GM21737 (cell line): ENCODE results near the gene PDE4D.

Experiments
- ATAC-seq: cut with Tn5 transposase; IDR thresholded peaks from one replicate; pipeline ENCODE4 v1.9.1; 2021; ENCODE audit warnings: mild to moderate bottlenecking, moderate library complexity; ENCODE audit not compliant: unreplicated experiment

Gene PDE4D

GRCh38 chr5:59100875-59101274 is 792.7 kb downstream of the PDE4D start:
- ATAC-seq: no peak

DNA sequence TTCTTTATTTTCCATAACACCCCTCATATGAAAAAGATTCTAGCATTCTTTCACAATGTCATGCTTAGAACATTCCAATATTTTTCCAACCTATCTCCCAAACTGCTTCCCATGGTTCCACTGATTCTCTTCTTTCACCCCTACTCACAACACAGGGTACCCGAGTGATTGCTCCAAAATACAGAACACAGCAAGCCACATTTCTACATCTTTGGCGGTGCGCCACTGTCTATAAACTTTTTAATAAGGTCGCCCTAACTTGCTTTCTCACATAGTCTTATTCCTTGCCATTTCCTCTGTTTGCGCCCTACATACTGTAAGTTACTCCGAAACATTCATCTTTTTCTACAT is 793.6 kb downstream of the PDE4D start:
- no peak for ATAC-seq

GRCh38 chr5:59099270-59099994 is 794.1 kb downstream of the PDE4D start:
- ATAC-seq: no peak

DNA sequence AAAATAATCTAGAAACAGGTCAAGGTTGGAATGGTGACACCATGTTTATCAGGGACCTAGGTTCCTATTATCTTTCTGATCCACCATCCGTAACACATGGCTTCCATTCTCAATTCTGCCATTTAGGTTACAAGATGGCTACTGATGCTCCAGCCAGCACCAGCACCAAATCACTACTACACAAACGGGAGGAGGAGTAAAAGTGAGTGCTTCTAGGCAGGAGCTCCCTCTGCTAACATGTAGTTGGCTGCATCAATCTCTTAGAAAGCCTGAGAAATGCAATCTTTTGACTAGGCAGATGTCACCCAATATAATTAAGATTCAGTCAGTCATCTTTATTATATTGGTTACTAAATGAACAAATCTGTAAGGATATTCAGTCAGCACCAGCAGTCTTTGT is 794.8 kb downstream of the PDE4D start:
- no peak for ATAC-seq

- no peak for ATAC-seq
These were observed 795.8 kb downstream of the PDE4D start for GRCh38 chr5:59097712-59098111.

DNA sequence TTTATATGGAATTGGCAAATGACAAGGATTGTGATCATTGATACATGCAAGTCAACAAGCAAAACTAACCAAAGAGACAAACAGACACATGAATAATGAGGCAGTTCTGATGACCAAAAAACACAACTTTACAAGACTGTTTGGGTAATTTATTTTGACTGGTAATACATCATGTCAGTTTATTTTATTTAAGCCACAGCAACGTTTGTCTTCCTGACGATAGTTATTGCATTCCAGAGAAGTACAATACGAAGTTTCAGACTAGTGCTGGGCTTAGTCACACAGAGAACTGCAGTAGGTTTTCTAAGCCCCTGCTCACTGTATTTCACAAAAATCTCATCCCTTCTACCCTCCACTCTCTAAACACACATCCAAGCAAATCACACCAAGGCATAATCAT is 796.4 kb downstream of the PDE4D start:
- no peak for ATAC-seq

DNA sequence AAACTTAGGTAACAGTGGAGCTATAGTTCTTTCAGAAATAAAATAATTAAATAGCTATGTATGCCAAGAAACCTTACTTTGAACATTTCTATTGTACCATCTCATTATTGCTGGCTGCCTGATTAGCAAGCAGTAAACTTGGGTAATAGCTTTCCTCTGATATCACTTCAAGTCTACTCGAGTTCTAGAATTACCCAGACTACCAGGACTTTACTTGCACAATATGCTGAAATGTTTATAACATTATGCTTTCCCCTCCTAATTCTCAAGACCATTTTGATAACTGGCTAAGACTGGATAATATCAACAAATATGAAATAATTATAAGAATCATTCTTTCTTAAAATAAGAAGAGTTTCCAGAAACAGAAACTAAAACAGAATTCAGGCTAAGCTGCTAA is 798.0 kb downstream of the PDE4D start:
- ATAC-seq: no peak

DNA sequence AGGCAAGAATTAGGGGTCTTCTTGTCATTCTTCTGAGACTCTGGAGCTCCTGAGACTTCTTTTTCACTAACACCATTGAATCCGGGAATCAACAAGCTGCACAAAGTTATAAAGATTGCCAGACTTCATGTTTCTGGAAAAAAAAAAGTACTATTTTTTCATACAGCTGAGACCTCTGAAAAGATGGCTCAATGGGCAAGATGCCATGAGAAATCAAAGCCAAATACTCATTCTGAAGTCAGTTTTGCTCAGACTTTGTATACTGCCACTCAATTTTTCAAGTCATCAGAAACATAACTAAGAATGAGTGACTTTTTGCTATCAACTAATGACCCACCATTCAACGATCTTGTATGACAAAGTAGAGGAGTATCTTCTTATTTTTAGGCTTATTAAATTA is 798.7 kb downstream of the PDE4D start:
- ATAC-seq: no peak

DNA sequence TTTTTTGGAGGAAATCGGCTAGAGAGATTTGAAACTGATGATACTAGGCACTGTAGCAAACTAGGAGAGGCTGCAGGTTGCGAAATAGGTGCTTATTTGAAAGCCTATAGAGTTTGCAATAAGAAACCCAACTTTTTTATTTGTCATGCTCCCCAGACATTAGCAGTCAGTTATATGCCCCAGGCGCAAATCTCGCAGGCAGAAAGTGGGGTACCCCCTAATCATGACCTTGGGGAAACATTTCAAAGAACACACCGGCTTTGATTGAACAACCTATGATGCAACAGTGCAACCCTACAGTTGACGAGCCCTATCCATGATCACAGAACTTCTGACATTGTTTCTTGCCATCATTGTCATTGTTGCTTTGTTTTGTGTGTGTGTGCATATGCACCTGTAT is 800.2 kb downstream of the PDE4D start:
- no peak for ATAC-seq

GRCh38 chr5:59092758-59093157 is 800.8 kb downstream of the PDE4D start:
- ATAC-seq: no peak

DNA sequence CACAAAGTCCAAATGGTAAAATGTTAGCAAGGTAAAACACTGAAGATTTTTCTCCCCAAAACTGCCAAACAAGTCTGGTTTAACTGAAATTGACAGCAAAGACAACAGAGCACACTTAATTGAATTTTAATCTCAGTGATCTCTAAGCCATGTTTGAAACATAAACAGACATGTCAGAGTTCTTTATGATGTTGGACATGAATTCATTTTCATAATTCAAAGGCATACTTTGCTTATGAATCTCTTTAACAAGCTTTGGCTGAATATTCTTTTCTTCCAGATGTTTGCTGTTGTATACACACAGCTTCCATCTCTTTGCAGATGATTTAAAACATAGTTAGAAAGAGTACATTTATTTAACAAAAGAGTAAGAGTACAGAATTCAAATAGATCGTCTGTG is 801.6 kb downstream of the PDE4D start:
- no peak for ATAC-seq

DNA sequence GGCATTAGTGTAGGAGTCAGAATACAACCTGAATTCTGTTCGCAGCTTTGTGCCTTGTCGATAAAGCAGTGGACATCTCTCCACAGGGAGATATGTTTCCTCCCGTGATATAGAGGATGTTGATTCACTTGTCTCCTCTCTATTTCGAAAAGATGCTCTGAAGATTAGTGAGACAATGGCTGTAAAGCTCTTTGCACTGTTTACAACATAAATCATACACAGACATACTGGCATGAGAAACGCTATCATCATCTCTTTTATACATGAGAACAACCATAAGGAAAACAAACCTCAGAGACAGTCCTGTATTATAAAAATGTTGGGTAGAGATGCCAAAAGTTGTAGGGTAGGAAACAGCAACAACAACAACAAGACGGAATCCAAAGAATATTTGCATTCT is 803.2 kb downstream of the PDE4D start:
- no peak for ATAC-seq

- ATAC-seq: no peak
These were observed 803.8 kb downstream of the PDE4D start for GRCh38 chr5:59089767-59090166.

DNA sequence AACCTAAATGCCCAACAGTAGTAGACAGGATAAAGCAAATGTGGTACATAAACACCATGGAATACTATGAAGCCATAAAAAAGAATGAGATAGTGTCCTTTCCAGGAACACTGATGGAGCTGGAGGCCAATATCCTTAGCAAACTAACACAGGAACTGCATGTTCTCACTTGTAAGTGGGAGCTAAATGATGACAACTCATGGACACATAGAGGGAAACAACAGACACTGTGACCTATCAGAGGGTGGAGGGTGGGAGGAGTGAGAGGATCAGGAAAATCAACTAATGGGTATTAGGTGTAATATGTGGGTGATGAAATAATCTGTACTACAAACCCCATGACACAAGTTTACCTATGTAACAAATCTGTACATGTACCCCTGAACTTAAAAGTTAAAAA is 805.0 kb downstream of the PDE4D start:
- no peak for ATAC-seq

GRCh38 chr5:59086024-59086423 is 807.5 kb downstream of the PDE4D start:
- no peak for ATAC-seq

DNA sequence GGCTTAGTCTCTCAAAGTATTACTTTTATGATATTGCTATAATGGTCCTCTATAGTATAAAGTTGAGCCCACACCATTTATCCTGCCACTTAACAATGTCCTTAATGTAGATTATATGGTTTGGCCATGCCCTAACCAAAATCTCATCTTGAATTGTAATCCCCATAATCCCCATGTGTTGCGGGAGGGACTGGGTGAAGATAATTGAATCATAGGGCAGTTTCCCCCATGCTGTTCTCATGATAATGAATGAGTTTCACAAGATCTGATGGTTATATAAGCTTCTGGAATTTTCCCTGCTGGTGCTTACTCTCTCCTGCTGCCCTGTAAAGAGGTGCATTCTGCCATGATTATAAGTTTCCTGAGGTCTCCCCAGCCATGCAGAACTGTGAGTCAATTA is 811.8 kb downstream of the PDE4D start:
- ATAC-seq: no peak

DNA sequence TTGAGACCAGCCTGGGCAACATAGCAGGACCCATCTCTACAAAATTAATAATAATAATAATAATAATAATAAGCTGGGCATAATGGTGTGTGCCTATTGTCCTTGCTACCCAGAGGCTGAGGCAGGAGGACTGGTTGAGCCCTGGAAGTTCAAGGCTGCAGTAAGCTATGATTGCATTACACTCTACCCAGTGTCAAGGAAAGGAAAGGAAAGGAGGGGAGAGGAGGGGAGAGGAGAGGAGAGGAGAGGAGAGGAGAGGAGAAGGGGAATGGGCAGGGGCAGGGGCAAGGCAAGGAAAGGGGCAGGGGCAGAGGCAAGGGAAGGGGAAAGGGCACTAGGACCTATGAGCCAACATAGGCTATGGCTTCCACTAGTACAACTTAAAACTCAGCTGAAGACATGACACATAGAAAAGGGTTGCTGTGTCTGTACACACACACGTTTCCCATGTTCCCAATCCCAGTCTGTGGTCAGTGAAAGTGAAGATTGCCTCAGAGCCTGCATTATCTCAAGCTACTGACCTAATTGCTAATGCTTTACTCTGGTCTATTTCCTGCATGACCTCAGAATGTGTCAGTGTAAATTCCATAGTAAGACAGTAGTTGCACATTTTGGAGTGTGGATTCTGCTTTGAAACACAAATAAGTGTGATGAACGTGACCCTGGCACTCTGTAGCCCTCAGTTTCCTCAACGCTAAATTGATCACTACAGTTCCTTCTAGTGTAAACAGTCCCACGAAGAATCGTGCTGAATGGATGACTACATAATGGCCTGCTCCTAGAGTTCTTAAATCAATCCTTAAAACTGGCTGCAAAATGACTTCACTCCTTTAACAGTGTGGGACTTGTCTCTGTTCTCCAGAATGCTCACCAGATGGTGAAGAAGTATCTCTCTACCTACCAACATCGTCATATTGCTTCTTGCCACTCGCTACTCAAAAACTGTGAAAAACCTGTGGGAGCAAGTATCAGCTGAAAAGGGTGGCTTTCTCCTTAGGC is 813.6 kb downstream of the PDE4D start:
- ATAC-seq: no peak

DNA sequence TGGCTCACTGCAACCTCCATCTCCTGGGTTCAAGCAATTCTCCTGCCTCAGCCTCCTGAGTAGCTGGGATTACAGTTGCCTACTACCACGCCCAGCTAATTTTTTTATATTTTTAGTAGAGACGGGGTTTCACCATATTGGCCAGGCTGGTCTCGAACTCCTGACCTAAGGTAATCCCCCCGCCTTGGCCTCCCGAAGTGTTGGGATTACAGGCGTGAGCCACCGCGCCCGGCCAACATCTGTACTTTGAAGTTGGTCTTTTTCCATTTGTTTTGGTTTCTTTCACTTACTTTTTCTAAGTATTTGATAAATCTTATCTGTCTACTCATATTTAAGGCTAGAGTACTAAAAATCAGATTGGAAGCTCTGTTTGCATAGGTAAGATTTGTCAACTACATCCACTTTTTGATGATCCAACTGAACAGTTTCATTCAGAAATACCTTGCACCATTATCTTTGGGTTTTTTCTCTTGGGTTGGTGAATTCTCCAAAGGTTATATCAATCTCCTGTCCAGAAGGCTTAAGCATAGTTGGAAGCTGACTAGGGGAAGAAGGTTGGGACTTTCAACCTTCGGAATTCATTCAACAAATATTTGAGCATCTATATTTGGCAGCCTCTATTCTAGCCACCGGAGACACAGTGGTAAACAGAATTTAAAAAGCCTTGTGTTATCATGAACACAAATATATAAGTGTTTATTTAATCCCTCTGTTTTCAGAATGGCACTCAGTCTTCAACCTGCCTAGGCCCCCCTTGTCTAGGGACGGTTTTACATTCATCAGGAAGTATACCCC is 821.6 kb downstream of the PDE4D start:
- ATAC-seq: no peak

DNA sequence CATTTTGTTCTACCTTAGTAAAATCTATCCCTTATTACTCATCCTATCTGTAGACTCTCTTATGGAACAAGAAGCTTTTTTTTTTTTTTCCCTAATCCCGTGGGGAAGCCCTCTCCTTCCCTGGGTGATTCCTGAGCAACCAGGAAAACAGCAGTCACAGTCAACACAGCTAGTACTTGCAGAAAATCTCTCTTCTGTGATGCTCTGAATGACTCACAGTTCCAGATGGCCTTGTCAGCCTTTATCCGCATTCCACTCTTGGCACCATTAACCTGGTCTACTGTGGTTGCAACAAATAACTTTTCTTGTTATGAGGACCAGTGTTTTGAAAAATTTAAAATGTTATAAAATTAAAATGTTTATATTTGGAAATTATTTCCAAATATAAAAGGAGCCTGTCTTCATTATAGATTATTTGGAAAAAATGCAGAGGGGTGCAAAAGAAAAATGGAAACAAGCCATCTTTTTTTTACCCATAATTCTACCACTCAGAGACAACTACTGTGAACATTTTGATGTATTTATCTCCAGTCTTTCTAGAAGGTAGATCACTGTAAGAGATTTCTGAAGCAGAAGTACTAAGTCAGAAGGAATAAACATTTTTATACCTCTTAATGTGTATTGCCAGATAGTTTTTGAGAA is 824.0 kb downstream of the PDE4D start:
- no peak for ATAC-seq

- ATAC-seq: no peak
These were observed 825.4 kb downstream of the PDE4D start for GRCh38 chr5:59067956-59068656.
